ENCODE results near the gene PIGM. TPM values are rescaled to one million over a fixed set of nuclear protein-coding genes. Genes with fewer than 3 reads are reported as not detected.

Gene PIGM
- total RNA-seq, 4 donors from 2014 or later = 2.7 to 3.8 (median 2.9) TPM

DNA sequence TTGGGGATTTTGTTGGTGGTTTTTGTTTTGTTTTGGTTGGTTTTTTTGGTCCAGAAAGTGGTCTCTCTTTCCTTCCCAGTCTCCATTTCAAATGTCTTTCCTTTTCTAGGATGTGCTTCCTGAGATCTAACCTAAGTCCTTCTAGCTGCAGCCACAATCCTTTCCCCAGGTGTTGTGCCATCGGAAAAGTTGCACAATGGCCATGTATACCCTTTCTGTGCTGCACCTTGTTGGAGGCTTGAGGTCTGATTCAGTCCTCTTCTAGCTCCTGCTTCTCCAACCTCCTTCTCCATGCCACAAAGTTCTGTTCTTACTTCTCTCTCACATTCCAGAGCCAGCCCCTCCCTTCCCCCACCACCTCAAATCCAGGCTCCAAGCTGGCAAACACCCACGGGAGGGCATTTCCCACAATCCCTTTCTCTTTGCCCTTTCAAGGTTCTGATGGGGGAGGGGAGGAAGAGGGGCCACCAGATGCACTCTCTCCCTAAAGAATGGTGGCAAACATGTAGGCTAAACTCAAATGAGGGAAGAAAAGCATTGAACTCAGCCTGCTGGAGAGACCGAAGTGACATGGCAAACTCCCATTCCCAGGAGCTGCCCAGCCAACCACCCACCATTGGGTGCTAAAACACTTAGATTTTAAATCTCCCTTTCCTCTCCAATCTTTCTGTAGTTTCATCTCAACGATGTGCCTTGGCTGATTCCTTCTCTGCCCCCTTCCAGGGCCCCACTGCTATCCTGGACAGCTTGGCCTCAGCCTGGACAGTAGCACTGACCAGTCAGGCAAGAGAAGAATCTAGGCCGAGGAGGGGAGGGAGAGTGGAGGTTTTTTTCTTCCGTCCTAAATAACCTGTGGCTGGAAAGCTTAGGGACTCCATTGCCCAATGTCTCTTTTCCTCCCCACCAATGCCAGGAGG, 35.3 kb upstream of the PIGM start:
- WGBS, 2 donors = 56 to 68% methylated on average over 5 to 6 of the region's 6 CpGs
- no peak for DNase-seq
- H3K4me3 ChIP-seq = no peak overlapping the region
- TF ChIP-seq POLR2A (IDR thresholded peaks at IDR 0.05) = no peak
- TF ChIP-seq, protein P1, sequence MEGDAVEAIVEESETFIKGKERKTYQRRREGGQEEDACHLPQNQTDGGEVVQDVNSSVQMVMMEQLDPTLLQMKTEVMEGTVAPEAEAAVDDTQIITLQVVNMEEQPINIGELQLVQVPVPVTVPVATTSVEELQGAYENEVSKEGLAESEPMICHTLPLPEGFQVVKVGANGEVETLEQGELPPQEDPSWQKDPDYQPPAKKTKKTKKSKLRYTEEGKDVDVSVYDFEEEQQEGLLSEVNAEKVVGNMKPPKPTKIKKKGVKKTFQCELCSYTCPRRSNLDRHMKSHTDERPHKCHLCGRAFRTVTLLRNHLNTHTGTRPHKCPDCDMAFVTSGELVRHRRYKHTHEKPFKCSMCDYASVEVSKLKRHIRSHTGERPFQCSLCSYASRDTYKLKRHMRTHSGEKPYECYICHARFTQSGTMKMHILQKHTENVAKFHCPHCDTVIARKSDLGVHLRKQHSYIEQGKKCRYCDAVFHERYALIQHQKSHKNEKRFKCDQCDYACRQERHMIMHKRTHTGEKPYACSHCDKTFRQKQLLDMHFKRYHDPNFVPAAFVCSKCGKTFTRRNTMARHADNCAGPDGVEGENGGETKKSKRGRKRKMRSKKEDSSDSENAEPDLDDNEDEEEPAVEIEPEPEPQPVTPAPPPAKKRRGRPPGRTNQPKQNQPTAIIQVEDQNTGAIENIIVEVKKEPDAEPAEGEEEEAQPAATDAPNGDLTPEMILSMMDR (IDR thresholded peaks at IDR 0.05) = no peak
- H3K27ac ChIP-seq = no peak overlapping the region
- H3K4me1 ChIP-seq = peaks cover 6 to 16% (median 9%) of the 10 kb centered on the region in 3 donors
- intact Hi-C loops (cut with DNase I) = no loop called here
- H3K36me3 ChIP-seq = no peaks in the 10 kb centered on the region
- H3K9me3 ChIP-seq = no peaks in the 10 kb centered on the region
- peaks cover 0 to 65% (median 0%) of the 10 kb centered on the region in 4 donors for H3K27me3 ChIP-seq

DNA sequence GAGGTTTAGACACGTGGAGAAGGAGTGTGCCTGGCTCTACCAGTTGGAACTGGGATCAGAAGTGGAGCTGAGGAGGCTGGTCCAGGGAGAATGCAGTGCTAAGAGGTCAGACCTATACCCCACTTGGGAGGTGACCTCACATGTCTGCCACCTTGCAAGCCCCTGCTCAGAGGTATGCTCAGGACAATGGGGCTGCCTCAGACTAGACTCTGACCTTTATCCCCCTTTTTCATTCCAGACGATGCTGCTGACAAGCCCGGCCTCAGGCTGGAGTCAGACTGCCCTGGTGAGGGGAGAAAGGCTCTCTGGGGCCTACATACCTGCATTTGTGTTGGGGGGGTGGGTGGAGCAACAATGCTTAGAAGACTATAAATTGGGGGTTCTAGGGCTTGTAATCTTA, 33.0 kb upstream of the PIGM start:
- intact Hi-C loops (cut with DNase I) = no loop called here
- peaks cover 0 to 63% (median 0%) of the 10 kb centered on the region in 4 donors for H3K27me3 ChIP-seq

DNA sequence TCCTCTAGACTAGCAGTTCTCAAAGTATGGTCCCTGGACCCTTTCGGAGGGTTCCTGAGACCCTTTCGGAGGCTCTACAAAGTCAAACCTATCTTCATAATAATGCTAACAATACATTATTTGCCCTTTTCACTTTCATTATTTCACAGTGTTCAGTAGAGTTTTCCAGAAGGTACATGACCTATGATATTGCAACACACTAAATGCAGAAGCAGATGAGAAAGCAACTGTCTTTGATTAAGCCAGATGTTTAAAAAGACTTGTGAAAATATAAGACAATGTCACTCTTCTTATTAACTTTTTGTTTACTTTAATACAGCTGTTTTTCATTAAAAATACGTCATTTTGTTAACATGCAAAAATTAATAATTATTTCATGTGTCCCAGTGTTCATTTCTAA, 32.4 kb upstream of the PIGM start:
- intact Hi-C loops (cut with DNase I) = no loop called here
- no peak overlapping the region for H3K27ac ChIP-seq
- no peak for DNase-seq
- no peak for TF ChIP-seq POLR2A (IDR thresholded peaks at IDR 0.05)
- TF ChIP-seq, protein P1 (IDR thresholded peaks at IDR 0.05) = no peak
- H3K4me1 ChIP-seq = peaks cover 0 to 6% (median 0%) of the 10 kb centered on the region in 3 donors
- no peaks in the 10 kb centered on the region for H3K9me3 ChIP-seq
- whole genome bisulfite sequencing, 2 donors = 70 to 87% methylated on average over 3 of the region's 3 CpGs
- peaks cover 0 to 62% (median 0%) of the 10 kb centered on the region in 4 donors for H3K27me3 ChIP-seq
- H3K4me3 ChIP-seq = no peak overlapping the region
- H3K36me3 ChIP-seq = no peaks in the 10 kb centered on the region

More for the DNA sequence above, 33.0 kb upstream of the PIGM start:
- H3K9me3 ChIP-seq = no peaks in the 10 kb centered on the region
- no peak for DNase-seq
- 40 to 49% methylated on average over 1 to 3 of the region's 3 CpGs for WGBS, 2 donors
- H3K36me3 ChIP-seq = no peaks in the 10 kb centered on the region
- H3K4me3 ChIP-seq = no peak overlapping the region
- TF ChIP-seq, protein P1 (IDR thresholded peaks at IDR 0.05) = no peak
- TF ChIP-seq POLR2A (IDR thresholded peaks at IDR 0.05) = no peak
- H3K27ac ChIP-seq = no peak overlapping the region
- peaks cover 0 to 9% (median 2%) of the 10 kb centered on the region in 3 donors for H3K4me1 ChIP-seq

DNA sequence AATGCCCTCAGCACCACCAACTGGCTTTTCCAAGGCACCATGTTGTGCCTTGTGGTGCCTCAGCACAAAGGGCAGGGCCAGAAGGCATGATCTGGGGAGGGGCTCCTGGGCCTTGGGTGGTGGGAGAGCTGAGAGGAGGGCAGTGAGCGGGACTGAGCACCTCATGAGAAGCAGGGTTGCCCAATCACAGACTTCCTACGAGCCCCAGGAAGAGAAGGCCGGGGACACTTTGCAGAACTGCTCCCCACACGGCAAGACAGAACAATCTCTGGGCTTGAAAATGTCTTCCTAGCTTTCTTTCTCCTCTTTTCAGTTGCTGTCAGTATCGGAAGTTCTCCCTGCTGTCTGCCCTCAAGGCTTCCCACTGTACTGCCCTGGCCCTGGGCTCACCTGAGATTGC, 31.4 kb upstream of the PIGM start:
- intact Hi-C loops (cut with DNase I) = no loop called here
- 100% methylated on average over 1 to 2 of the region's 5 CpGs for WGBS, 2 donors
- Histone ChIP-seq H3K4me1 (peaks cover 0 to 6% (median 0%) of the 10 kb centered on the region in 3 donors), H3K36me3 (no peaks in the 10 kb centered on the region), H3K4me3 (no peak overlapping the region), H3K9me3 (no peaks in the 10 kb centered on the region), H3K27me3 (peaks cover 0 to 52% (median 0%) of the 10 kb centered on the region in 4 donors), H3K27ac (no peak overlapping the region)
- no peak for DNase-seq
- TF ChIP-seq, protein P1 (IDR thresholded peaks at IDR 0.05) = no peak
- TF ChIP-seq POLR2A (IDR thresholded peaks at IDR 0.05) = no peak

DNA sequence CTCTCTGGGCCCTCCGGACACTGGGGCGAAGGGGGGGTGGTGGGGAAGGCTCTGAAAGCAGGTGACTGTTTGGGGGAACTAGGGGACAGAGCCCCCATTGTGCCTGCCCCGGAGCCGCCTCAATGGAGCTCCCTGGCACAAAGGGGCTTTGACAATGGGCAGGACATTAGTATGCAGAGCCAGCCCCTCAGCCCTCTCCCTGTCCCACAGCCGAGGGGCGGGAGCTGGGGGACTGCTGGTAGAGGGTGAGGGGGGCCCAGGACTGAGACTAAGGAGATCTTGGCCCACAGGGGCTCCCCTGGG, 30.4 kb upstream of the PIGM start:
- TF ChIP-seq, protein P1 (IDR thresholded peaks at IDR 0.05) = no peak
- no peak for TF ChIP-seq POLR2A (IDR thresholded peaks at IDR 0.05)
- Histone ChIP-seq H3K36me3 (no peaks in the 10 kb centered on the region), H3K4me3 (no peak overlapping the region), H3K27me3 (peaks cover 0 to 47% (median 0%) of the 10 kb centered on the region in 4 donors), H3K9me3 (no peaks in the 10 kb centered on the region), H3K27ac (no peak overlapping the region), H3K4me1 (peaks cover 0 to 6% (median 0%) of the 10 kb centered on the region in 3 donors)
- intact Hi-C loops (cut with DNase I) = no loop called here
- no peak for DNase-seq
- WGBS, 2 donors = no CpG with 5 or more reads among the region's 6 CpGs
